ENCODE measurements around the gene ARMC7. TPM values are rescaled to one million over a fixed set of nuclear protein-coding genes. Genes with fewer than 3 reads are reported as not detected.

Gene ARMC7
- total and polyA plus RNA-seq, 2 donors (not counting 1 experiment from before 2014, with no cell fraction given) = 10.4 to 15.9 TPM

DNA sequence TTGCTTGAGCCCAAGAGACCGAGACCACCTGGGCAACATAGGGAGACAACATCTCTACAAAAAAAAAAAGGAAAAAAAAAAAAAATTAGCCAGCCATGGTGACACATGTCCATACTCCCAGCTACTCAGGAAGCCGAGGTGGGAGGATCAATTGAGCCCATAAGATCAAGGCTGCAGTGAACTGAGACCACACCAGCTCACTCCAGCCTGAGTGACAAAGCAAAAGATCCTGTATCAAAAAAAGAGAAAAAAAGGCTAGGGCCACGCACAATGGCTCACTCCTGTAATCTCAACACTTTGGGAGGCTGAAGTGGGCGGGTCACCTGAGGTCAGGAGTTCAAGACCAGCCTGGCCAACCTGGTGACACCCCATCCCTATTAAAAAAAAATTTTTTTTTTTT, 59.2 kb downstream of the ARMC7 start:
- H3K27ac Mint-ChIP-seq = no peak overlapping the region

DNA sequence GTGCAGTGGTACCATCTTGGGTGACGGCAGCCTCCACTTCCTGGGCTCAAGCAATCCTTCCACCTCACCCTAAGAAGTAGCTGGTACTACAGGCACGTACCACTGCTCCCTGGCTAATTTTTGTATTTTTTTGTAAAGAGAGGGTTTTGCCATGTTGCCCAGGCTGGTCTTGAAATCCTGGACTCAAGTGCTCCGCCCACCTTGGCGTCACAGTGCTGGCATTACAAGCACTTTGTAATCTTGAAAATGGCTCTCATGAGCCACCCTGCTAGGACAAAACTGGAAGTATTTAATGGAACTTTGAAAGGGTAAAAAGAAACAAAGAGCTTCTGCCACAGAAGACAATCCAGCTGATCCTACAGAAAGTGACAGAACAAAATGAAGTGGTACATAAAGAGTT, 63.8 kb downstream of the ARMC7 start:
- Histone ChIP-seq H3K36me3 (replicated peaks in 1 of 2; ENCODE audit: control extremely low read depth in 1 of 2, control insufficient read depth in 1 of 2, extremely low read depth in 1 of 2, insufficient read depth in 2 of 2, low read length in 1 of 2) (peaks cover 6 to 53% of the 10 kb centered on the region in 2 experiments), H4K20me1 (ENCODE audit: control insufficient read depth, insufficient read depth, low read length, poor library complexity, severe bottlenecking) (peaks cover 15% of the 10 kb centered on the region), H3K4me1 (ENCODE audit: control insufficient read depth in 2 of 2, insufficient read depth in 2 of 2, low read length in 2 of 2) (peaks cover 6 to 8% of the 10 kb centered on the region in 2 donors), H3K79me2 (ENCODE audit: control insufficient read depth, insufficient read depth, low read length) (peaks cover 94% of the 10 kb centered on the region), H3K9me3 (ENCODE audit: control extremely low read depth in 1 of 3, control insufficient read depth in 2 of 3, insufficient read depth in 1 of 3, low read length in 2 of 3) (no peaks in the 10 kb centered on the region), H3K27ac (ENCODE audit: low read length in 2 of 2) (no peak overlapping the region), H2AFZ (ENCODE audit: insufficient read depth, low read depth, low read length, poor library complexity, severe bottlenecking) (no peak overlapping the region), H3K4me2 (replicated peaks; ENCODE audit: low read depth, low read length, poor library complexity, severe bottlenecking) (no peak overlapping the region), H3K4me3 (ENCODE audit: control extremely low read depth in 1 of 5, extremely low read depth in 1 of 5, insufficient read depth in 1 of 5, low read depth in 2 of 5, low read length in 4 of 5) (no peak overlapping the region), H3K9ac (ENCODE audit: low read length) (no peak overlapping the region), H3K27me3 (replicated peaks in 1 of 4; ENCODE audit: control extremely low read depth in 1 of 4, control insufficient read depth in 3 of 4, insufficient read depth in 4 of 4, low read length in 3 of 4) (no peaks in the 10 kb centered on the region)
- ChIA-PET CTCF (interaction anchor here (0.7 to 16.4 kb wide), 10 partner anchors 19 to 250 kb away, joined by 3 to 373 read pairs (median 4); partner anchors contain the start of genes ARMC7, JPT1, NT5C and OTOP2), POLR2A (interaction anchor here (0.6 kb wide), 1 partner anchor 73 kb away, joined by 3 read pairs; no protein-coding TSS in a partner anchor)
- no peak overlapping the region for H3K27ac Mint-ChIP-seq
- H3K27me3 Mint-ChIP-seq = no peaks in the 10 kb centered on the region
- DNase-seq = no peak
- peaks cover 13% of the 10 kb centered on the region for H3K4me1 Mint-ChIP-seq
- no peak overlapping the region for H3K4me3 Mint-ChIP-seq
- intact Hi-C loops (cut with micrococcal nuclease) = no loop called here
- TF ChIP-seq, protein P1, sequence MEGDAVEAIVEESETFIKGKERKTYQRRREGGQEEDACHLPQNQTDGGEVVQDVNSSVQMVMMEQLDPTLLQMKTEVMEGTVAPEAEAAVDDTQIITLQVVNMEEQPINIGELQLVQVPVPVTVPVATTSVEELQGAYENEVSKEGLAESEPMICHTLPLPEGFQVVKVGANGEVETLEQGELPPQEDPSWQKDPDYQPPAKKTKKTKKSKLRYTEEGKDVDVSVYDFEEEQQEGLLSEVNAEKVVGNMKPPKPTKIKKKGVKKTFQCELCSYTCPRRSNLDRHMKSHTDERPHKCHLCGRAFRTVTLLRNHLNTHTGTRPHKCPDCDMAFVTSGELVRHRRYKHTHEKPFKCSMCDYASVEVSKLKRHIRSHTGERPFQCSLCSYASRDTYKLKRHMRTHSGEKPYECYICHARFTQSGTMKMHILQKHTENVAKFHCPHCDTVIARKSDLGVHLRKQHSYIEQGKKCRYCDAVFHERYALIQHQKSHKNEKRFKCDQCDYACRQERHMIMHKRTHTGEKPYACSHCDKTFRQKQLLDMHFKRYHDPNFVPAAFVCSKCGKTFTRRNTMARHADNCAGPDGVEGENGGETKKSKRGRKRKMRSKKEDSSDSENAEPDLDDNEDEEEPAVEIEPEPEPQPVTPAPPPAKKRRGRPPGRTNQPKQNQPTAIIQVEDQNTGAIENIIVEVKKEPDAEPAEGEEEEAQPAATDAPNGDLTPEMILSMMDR (IDR thresholded peaks at IDR 0.05) = no peak
- TF ChIP-seq EZH2 (IDR thresholded peaks at IDR 0.05; ENCODE audit: borderline replicate concordance, insufficient read depth, low read depth, low read length, poor library complexity, severe bottlenecking) = no peak
- H3K9me3 Mint-ChIP-seq (ENCODE audit: insufficient read depth) = no peaks in the 10 kb centered on the region
- 88% methylated on average over 2 of the region's 4 CpGs for WGBS (ENCODE audit: insufficient coverage)
- no peak for ATAC-seq (ENCODE audit: low read depth)

More for the DNA sequence above, 59.2 kb downstream of the ARMC7 start:
- Histone ChIP-seq H3K27me3 (replicated peaks in 1 of 4; ENCODE audit: control extremely low read depth in 1 of 4, control insufficient read depth in 3 of 4, insufficient read depth in 4 of 4, low read length in 3 of 4) (no peaks in the 10 kb centered on the region), H4K20me1 (ENCODE audit: control insufficient read depth, insufficient read depth, low read length, poor library complexity, severe bottlenecking) (no peaks in the 10 kb centered on the region), H3K36me3 (replicated peaks in 1 of 2; ENCODE audit: control extremely low read depth in 1 of 2, control insufficient read depth in 1 of 2, extremely low read depth in 1 of 2, insufficient read depth in 2 of 2, low read length in 1 of 2) (peaks cover 9 to 39% of the 10 kb centered on the region in 2 experiments), H3K27ac (ENCODE audit: low read length in 2 of 2) (no peak overlapping the region), H3K9me3 (ENCODE audit: control extremely low read depth in 1 of 3, control insufficient read depth in 2 of 3, insufficient read depth in 1 of 3, low read length in 2 of 3) (no peaks in the 10 kb centered on the region), H3K4me1 (ENCODE audit: control insufficient read depth in 2 of 2, insufficient read depth in 2 of 2, low read length in 2 of 2) (peaks cover 0 to 2% of the 10 kb centered on the region in 2 donors), H3K9ac (ENCODE audit: low read length) (no peak overlapping the region), H2AFZ (ENCODE audit: insufficient read depth, low read depth, low read length, poor library complexity, severe bottlenecking) (no peak overlapping the region), H3K79me2 (ENCODE audit: control insufficient read depth, insufficient read depth, low read length) (peaks cover 49% of the 10 kb centered on the region), H3K4me2 (replicated peaks; ENCODE audit: low read depth, low read length, poor library complexity, severe bottlenecking) (no peak overlapping the region), H3K4me3 (ENCODE audit: control extremely low read depth in 1 of 5, extremely low read depth in 1 of 5, insufficient read depth in 1 of 5, low read depth in 2 of 5, low read length in 4 of 5) (no peak overlapping the region)
- ChIA-PET POLR2A (no interaction called here), CTCF (interaction anchor here (0.7 to 16.4 kb wide), 3 partner anchors 11 to 55 kb away, joined by 3 to 373 read pairs (median 3); partner anchors contain the start of gene ARMC7)
- no peak for DNase-seq
- Mint-ChIP-seq H3K4me3 (no peak overlapping the region), H3K4me1 (peaks cover 9% of the 10 kb centered on the region), H3K27me3 (no peaks in the 10 kb centered on the region), H3K9me3 (ENCODE audit: insufficient read depth) (no peaks in the 10 kb centered on the region)
- intact Hi-C loops (cut with micrococcal nuclease) = no loop called here
- 83% methylated on average over 1 of the region's 4 CpGs for WGBS (ENCODE audit: insufficient coverage)
- no peak for ATAC-seq (ENCODE audit: low read depth)
- no peak for TF ChIP-seq EZH2 (IDR thresholded peaks at IDR 0.05; ENCODE audit: borderline replicate concordance, insufficient read depth, low read depth, low read length, poor library complexity, severe bottlenecking)
- TF ChIP-seq, protein P1 (IDR thresholded peaks at IDR 0.05) = no peak

Data from B cell (primary cell).